Measurements from ENCODE around the gene ATP13A3.

Gene ATP13A3

GRCh38 chr3:194383276-194383940 is 103.4 kb downstream of the ATP13A3 start:
- TF ChIP-seq CTCF (conservative IDR thresholded peaks at IDR 0.05; ENCODE audit: low read depth): no peak
- H3K27ac ChIP-seq: no peak overlapping the region
- ChIA-PET CTCF (no interaction called here), POLR2A (ENCODE audit: low non-redundant PET) (no interaction called here)
- DNase-seq (ENCODE audit: low spot score): no peak

- ChIA-PET POLR2A (ENCODE audit: low non-redundant PET) (no interaction called here), CTCF (no interaction called here)
- no peak for TF ChIP-seq CTCF (conservative IDR thresholded peaks at IDR 0.05; ENCODE audit: low read depth)
- no peak for DNase-seq (ENCODE audit: low spot score)
- H3K27ac ChIP-seq: no peak overlapping the region
These were observed 103.9 kb downstream of the ATP13A3 start for GRCh38 chr3:194382892-194383223.

GRCh38 chr3:194382196-194382891 is 104.5 kb downstream of the ATP13A3 start:
- DNase-seq (ENCODE audit: low spot score): no peak
- no peak overlapping the region for H3K27ac ChIP-seq
- no peak for TF ChIP-seq CTCF (conservative IDR thresholded peaks at IDR 0.05; ENCODE audit: low read depth)
- POLR2A ChIA-PET (ENCODE audit: low non-redundant PET): no interaction called here
- CTCF ChIA-PET: no interaction called here

GRCh38 chr3:194381460-194381875 is 105.3 kb downstream of the ATP13A3 start:
- TF ChIP-seq CTCF (conservative IDR thresholded peaks at IDR 0.05; ENCODE audit: low read depth): no peak
- CTCF ChIA-PET: interaction anchor here (0.6 kb wide), 1 partner anchor 36 kb away, joined by 3 read pairs; no protein-coding TSS in a partner anchor
- POLR2A ChIA-PET (ENCODE audit: low non-redundant PET): no interaction called here
- no peak overlapping the region for H3K27ac ChIP-seq
- DNase-seq (ENCODE audit: low spot score): no peak

GRCh38 chr3:194380326-194380725 is 106.5 kb downstream of the ATP13A3 start:
- ChIA-PET CTCF (no interaction called here), POLR2A (ENCODE audit: low non-redundant PET) (no interaction called here)
- no peak overlapping the region for H3K27ac ChIP-seq
- DNase-seq (ENCODE audit: low spot score): no peak
- no peak for TF ChIP-seq CTCF (conservative IDR thresholded peaks at IDR 0.05; ENCODE audit: low read depth)

GRCh38 chr3:194379651-194380050 is 107.2 kb downstream of the ATP13A3 start:
- TF ChIP-seq CTCF (conservative IDR thresholded peaks at IDR 0.05; ENCODE audit: low read depth): no peak
- POLR2A ChIA-PET (ENCODE audit: low non-redundant PET): no interaction called here
- no peak for DNase-seq (ENCODE audit: low spot score)
- CTCF ChIA-PET: interaction anchor here (1.1 kb wide), 1 partner anchor 35 kb away, joined by 3 read pairs; no protein-coding TSS in a partner anchor
- H3K27ac ChIP-seq: no peak overlapping the region
